ENCODE data around the gene MOSPD3. TPM values are rescaled to one million over a fixed set of nuclear protein-coding genes. Genes with fewer than 3 reads are reported as not detected.
A peak's percentile ranks its signal among the peaks of the same experiment; 100 is the strongest.

The MOSPD3 gene
- total RNA-seq, 2 donors from 2014 or later, result 12.6 to 13.4 TPM

DNA sequence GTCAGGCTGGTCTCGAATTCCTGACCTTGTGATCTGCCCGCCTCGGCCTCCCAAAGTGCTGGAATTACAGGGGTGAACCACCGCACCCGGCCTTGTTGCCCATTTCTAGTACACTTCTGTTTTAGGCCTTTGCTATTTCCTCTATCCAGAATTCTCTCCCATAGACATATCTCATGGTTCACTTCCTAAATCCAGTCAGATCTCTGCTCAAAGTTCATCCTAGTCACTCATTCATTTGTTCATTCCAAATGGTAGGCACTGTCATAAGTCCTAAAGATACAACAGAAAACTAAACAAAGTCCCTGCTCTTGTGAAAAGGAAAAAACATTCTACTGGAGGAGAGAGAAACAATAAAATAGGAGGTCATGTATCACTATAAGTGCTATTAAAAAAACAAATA is 2.4 kb upstream of the MOSPD3 start:
- H3K4me3 Mint-ChIP-seq, result peak overlapping the region in 1 of 2 donors; percentile 0

DNA sequence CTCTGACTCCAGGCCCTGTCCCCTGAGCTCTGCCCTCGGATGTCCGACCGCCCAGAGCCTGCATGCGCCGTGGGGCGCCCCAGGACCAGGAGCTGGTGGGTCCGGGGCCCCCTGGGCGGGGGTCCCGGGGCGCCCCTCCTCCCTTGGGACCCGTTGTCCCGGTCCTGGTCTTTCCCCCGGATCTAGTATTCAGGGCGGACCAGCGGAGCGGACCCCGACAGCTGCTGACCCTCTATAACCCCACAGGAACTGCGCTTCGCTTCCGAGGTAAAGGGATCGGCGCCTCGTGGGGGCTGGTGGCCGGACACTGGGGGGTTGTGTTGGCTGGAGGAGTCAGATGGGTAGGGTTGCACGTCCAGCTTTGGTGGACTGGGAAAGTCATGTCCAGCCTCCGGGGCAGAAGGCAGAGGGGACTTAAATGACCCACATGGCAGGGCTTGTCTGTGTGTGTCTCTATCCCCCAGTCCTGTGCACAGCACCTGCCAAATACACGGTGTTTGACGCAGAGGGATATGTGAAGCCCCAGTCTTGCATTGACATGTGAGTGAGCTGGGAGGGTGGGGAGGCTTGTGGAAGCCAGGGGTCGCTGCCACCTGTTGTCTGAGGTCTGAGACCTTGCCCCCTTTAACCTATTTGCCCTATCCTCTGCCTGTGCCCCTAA is 520 bp downstream of the MOSPD3 start:
- Mint-ChIP-seq H3K4me3 (peak overlapping the region; percentile 97 to 99), H3K9me3 (no peaks in the 10 kb centered on the region), H3K36me3 (ENCODE audit: insufficient read depth in 2 of 2) (no peaks in the 10 kb centered on the region), H3K27ac (no peak overlapping the region), H3K4me1 (ENCODE audit: low read depth) (peaks cover 19% of the 10 kb centered on the region), H3K27me3 (ENCODE audit: low read depth) (no peaks in the 10 kb centered on the region)
- ATAC-seq (replicated peaks in 1 of 2), result peak in 1 of 2 donors; percentile 3
- DNase-seq, result peak in 1 of 2 donors; percentile 24

More for the DNA sequence above, 2.4 kb upstream of the MOSPD3 start:
- H3K27ac Mint-ChIP-seq, result no peak overlapping the region
- H3K36me3 Mint-ChIP-seq (ENCODE audit: insufficient read depth in 2 of 2), result no peaks in the 10 kb centered on the region
- H3K27me3 Mint-ChIP-seq (ENCODE audit: low read depth), result no peaks in the 10 kb centered on the region
- no peaks in the 10 kb centered on the region for H3K9me3 Mint-ChIP-seq
- DNase-seq (no peak), ATAC-seq (replicated peaks in 1 of 2) (no peak)
- peaks cover 27% of the 10 kb centered on the region for H3K4me1 Mint-ChIP-seq (ENCODE audit: low read depth)

DNA sequence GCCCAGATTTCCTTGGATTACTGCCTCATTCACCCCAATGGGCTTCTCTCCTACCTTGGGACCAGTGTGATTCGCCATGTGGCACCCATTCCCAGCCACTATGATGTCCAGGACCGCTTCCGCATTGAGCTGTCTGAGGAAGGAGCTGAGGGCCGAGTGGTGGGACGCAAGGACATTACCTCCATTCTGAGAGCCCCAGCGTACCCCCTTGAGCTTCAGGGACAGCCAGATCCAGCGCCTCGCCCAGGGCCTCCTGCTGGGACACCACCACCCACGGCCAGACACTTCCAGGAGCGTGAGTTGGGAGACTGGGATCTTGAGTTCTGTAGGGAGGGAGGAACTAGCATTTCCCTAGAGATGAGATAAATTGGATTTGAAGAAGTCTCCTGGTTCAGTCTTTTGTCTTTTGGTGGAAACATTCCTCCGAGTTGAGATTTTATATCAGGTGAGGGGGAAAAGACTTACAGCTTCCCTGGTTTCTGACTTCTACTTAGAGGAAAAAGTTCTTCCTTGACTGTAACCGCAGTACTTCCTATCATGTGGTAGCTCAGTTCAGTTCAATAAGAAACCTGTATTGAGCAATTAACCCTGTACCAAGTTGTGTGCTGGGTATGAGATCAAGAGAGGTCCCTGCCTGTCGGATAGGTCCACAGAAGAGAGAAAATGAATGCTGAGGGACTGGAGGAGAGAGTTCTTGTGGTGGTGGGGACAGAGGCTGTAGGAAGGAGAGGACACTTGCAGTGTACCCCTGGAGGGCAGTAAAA is 1.3 kb downstream of the MOSPD3 start:
- H3K9me3 Mint-ChIP-seq, result no peaks in the 10 kb centered on the region
- H3K4me1 Mint-ChIP-seq (ENCODE audit: low read depth), result peaks cover 19% of the 10 kb centered on the region
- no peaks in the 10 kb centered on the region for H3K36me3 Mint-ChIP-seq (ENCODE audit: insufficient read depth in 2 of 2)
- no peaks in the 10 kb centered on the region for H3K27me3 Mint-ChIP-seq (ENCODE audit: low read depth)
- DNase-seq, result no peak
- H3K4me3 Mint-ChIP-seq, result peak overlapping the region; percentile 97 to 99
- no peak for ATAC-seq (replicated peaks in 1 of 2)
- no peak overlapping the region for H3K27ac Mint-ChIP-seq

DNA sequence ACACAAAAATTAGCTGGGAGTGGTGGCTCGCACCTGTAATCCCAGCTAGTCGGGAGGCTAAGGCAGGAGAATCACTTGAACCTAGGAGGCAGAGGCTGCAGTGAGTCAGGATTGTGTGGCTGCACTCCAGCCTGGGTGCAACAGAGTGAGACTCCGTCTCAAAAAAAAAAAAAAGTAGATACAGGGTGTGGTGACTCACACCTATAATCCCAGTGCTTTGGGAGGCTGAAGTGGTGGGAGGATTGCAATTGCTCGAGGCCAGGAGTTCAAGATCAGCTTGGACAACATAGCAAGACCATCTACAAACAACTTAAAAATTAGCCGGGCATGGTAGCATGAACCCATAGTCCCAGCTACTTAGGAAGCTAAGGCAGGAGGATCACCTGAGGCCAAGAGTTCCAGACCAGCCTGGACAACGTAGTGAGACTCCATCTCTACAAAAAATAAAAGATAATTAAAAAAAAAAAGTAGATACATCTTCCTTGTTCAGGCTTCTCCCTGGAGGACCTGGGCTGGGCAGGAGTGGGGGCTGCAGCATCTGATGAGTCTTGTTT is 2.0 kb downstream of the MOSPD3 start:
- no peak overlapping the region for H3K27ac Mint-ChIP-seq
- peaks cover 19% of the 10 kb centered on the region for H3K4me1 Mint-ChIP-seq (ENCODE audit: low read depth)
- H3K4me3 Mint-ChIP-seq, result peak overlapping the region in 1 of 2 donors; percentile 99
- ATAC-seq (replicated peaks in 1 of 2) (no peak), DNase-seq (no peak)
- no peaks in the 10 kb centered on the region for H3K9me3 Mint-ChIP-seq
- no peaks in the 10 kb centered on the region for H3K27me3 Mint-ChIP-seq (ENCODE audit: low read depth)
- no peaks in the 10 kb centered on the region for H3K36me3 Mint-ChIP-seq (ENCODE audit: insufficient read depth in 2 of 2)

DNA sequence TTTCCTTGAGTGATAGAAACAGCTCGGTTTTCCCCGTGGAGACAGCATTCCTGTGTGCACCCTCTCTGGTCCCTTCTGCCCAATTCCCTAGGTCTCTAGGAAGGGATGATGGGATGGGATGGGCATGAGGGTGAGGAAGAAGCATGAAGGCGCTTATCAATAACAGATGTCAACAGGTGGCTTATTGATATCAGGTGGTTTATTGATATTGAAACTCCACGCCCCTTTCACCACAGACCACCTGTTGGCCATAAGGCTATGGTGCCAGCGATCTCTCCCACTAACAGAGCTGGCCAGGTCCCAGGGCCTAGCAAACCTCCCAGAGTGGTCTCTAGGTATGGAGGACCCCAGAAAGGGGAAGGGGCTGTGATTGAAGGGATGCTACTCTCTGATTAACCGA is 7.9 kb downstream of the MOSPD3 start:
- no peak overlapping the region for H3K4me3 Mint-ChIP-seq
- no peaks in the 10 kb centered on the region for H3K36me3 Mint-ChIP-seq (ENCODE audit: insufficient read depth in 2 of 2)
- no peaks in the 10 kb centered on the region for H3K9me3 Mint-ChIP-seq
- H3K27ac Mint-ChIP-seq, result no peak overlapping the region
- H3K27me3 Mint-ChIP-seq (ENCODE audit: low read depth), result no peaks in the 10 kb centered on the region
- DNase-seq, result no peak
- no peaks in the 10 kb centered on the region for H3K4me1 Mint-ChIP-seq (ENCODE audit: low read depth)
- ATAC-seq (replicated peaks in 1 of 2), result no peak

DNA sequence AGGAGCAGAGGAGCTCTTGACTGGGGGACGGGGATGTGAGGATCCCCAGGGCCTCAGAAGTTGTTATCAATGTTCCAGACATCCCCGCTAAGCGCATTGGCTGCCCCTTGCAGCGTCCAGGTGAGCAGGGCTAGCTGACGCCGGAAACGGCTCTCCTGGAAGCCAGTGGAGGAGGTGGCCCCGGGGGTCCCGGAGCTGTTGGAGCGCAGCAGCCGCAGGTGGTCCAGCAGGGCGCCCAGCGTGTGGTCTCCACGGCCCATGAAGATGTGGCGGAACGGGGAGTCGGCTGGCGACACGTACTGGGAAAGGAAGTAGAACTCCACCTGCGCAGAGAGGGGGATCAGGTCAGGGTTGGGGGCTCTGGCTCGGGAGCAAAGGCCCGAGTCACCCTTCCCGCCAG is 8.5 kb downstream of the MOSPD3 start:
- Mint-ChIP-seq H3K27me3 (ENCODE audit: low read depth) (no peaks in the 10 kb centered on the region), H3K4me3 (no peak overlapping the region), H3K9me3 (no peaks in the 10 kb centered on the region), H3K36me3 (ENCODE audit: insufficient read depth in 2 of 2) (no peaks in the 10 kb centered on the region), H3K27ac (no peak overlapping the region), H3K4me1 (ENCODE audit: low read depth) (peaks cover 2% of the 10 kb centered on the region)
- ATAC-seq (replicated peaks in 1 of 2), result no peak
- no peak for DNase-seq

DNA sequence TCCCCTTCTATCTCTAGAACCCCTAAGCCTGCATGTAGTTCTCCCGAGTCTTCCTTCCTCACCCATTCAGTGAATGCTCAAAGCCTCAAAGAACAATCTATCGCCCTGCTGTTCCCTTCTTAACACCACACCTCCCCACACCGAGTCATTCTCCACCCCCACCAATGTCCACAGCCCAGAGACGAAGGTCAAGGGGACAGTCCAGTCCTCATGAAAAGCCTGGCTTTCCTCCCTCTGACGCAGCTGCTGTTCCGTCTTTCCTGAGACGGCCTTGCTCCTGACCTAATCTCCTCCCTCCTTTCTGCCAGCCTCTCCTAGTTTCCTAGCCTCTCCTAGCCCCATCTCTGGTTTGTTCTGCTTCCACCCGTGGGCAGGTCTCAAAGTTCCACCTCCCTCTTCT is 9.2 kb downstream of the MOSPD3 start:
- H3K9me3 Mint-ChIP-seq, result no peaks in the 10 kb centered on the region
- no peak for ATAC-seq (replicated peaks in 1 of 2)
- no peak overlapping the region for H3K27ac Mint-ChIP-seq
- no peaks in the 10 kb centered on the region for H3K36me3 Mint-ChIP-seq (ENCODE audit: insufficient read depth in 2 of 2)
- H3K27me3 Mint-ChIP-seq (ENCODE audit: low read depth), result no peaks in the 10 kb centered on the region
- H3K4me1 Mint-ChIP-seq (ENCODE audit: low read depth), result peaks cover 5% of the 10 kb centered on the region
- H3K4me3 Mint-ChIP-seq, result no peak overlapping the region
- no peak for DNase-seq

DNA sequence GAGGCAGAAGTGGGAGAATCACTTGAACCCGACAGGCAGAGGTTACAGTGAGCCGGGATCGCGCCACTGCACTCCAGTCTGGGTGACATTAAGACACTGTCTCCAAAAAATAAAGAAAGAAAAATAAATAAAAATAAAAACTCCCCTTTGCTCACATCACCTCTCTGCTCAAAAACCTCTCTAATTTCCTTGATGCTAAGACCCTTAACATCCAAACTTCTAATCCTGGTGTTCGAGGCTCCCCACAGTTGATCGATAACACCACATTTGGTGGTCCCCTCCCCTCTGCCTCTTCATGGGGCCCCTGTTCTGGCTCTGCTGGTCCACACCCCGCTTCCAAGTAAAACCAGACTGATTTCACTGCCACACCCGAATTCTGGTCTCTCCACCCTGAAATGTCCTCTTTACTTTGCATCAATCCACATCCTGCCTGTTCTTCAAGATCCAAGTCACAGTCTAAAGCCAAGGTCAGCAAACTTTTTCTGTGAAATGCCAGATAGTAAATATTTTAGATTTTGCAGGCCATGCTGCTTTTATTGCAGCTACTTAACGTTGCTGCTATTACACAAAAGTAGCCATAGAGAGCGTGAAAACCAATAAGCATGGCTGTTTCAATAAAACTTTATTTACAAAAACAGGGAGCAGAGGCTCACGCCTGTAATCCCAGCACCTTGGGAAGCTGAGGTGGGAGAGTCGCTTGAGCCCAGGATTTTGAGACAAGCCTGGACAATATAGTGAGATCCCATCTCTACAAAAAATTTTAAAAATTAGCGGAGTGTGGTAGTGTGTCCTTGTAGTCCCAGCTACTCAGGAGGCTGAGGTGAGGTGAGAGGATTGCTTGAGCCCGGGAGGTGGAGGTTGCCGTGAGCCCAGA is 11.8 kb downstream of the MOSPD3 start:
- Mint-ChIP-seq H3K4me3 (no peak overlapping the region), H3K27me3 (ENCODE audit: low read depth) (no peaks in the 10 kb centered on the region)
- no peak for ATAC-seq (replicated peaks in 1 of 2)

DNA sequence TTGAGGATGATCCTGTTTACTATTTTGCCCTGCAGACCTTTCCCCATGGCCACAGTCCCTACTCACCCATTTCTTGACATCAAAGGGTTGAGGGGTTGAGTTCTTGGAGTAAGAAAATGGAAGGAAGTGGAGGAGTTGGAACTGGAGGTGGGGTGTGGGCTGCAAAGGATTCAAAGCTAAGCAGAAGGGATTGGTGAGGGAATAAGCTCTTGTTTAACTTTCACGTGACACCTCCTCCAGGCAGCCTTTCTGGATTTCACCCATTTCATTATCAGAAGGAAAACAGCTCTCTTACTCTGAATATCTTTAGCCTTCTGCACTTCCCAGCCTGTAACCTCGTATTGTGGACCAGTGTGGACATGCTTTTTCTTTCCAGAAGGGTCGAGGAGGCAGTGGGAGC is 13.7 kb downstream of the MOSPD3 start:
- peaks cover 5% of the 10 kb centered on the region for H3K4me1 Mint-ChIP-seq (ENCODE audit: low read depth)
- DNase-seq (no peak), ATAC-seq (replicated peaks in 1 of 2) (no peak)
- H3K4me3 Mint-ChIP-seq, result peak overlapping the region; percentile 82 to 84
- H3K36me3 Mint-ChIP-seq (ENCODE audit: insufficient read depth in 2 of 2), result no peaks in the 10 kb centered on the region
- H3K27ac Mint-ChIP-seq, result no peak overlapping the region
- no peaks in the 10 kb centered on the region for H3K9me3 Mint-ChIP-seq
- no peaks in the 10 kb centered on the region for H3K27me3 Mint-ChIP-seq (ENCODE audit: low read depth)

More for the DNA sequence above, 11.8 kb downstream of the MOSPD3 start:
- H3K36me3 Mint-ChIP-seq (ENCODE audit: insufficient read depth in 2 of 2), result no peaks in the 10 kb centered on the region
- no peak overlapping the region for H3K27ac Mint-ChIP-seq
- H3K9me3 Mint-ChIP-seq, result no peaks in the 10 kb centered on the region
- DNase-seq, result no peak
- H3K4me1 Mint-ChIP-seq (ENCODE audit: low read depth), result peaks cover 5% of the 10 kb centered on the region

DNA sequence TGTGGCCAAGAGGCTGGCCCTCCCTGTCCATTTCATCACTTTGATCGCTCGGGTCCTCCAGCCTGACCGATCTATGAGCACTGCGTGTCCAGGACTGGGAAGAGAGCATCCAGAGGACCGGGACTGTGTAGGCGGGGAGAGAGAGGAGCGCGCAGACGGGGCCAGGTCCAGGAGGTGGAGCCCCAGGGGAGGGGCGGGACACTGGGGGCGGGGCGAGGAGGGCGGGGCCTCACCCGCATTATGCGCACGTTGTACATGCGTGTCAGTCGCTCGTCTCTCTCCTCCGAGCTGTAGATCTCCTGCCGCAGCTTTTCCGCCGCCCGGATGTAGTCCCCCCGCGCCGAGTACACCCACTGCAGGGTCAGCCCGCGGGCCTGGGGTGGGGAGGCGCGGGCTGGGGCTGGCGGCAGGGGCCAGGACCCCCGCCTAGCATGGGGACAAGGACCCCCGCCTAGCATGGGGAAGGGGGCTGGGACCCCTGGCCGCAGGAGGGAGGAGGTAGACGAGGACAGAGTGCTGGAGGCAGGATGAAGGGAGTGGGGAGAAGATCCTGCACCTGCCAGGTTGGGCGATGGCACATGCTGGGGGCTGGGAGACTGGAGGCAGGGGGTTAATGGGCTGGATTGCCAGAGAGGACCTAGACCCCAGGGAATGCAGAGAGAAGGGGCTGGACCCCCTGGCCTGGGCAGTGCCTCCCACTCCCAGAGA is 14.3 kb downstream of the MOSPD3 start:
- peak; percentile 98 for ATAC-seq (replicated peaks in 1 of 2)
- Mint-ChIP-seq H3K4me1 (ENCODE audit: low read depth) (peaks cover 5% of the 10 kb centered on the region), H3K27me3 (ENCODE audit: low read depth) (no peaks in the 10 kb centered on the region)

DNA sequence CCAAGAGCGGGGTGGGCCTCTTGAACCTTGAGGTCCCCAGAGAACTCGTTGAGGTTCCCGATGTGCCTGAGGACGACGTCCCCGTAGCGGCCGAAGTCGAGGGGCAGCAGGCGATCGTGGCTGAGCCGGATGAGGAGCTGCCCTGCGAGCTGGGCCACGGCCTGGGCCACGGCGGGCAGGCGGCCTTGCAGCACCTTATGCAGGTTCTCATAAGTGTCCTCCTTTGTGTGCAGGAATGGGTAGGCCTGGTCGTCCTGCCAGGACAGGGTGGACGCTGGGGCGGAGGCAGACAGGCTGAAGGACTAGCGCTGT is 14.9 kb downstream of the MOSPD3 start:
- ATAC-seq (replicated peaks in 1 of 2) (no peak), DNase-seq (no peak)
- H3K36me3 Mint-ChIP-seq (ENCODE audit: insufficient read depth in 2 of 2), result no peaks in the 10 kb centered on the region
- peak overlapping the region; percentile 82 to 84 for H3K4me3 Mint-ChIP-seq
- no peaks in the 10 kb centered on the region for H3K27me3 Mint-ChIP-seq (ENCODE audit: low read depth)
- peaks cover 5% of the 10 kb centered on the region for H3K4me1 Mint-ChIP-seq (ENCODE audit: low read depth)
- no peaks in the 10 kb centered on the region for H3K9me3 Mint-ChIP-seq
- no peak overlapping the region for H3K27ac Mint-ChIP-seq

More for the DNA sequence above, 14.3 kb downstream of the MOSPD3 start:
- Mint-ChIP-seq H3K9me3 (no peaks in the 10 kb centered on the region), H3K4me3 (peak overlapping the region; percentile 82 to 84), H3K36me3 (ENCODE audit: insufficient read depth in 2 of 2) (no peaks in the 10 kb centered on the region), H3K27ac (no peak overlapping the region)
- DNase-seq, result peak; percentile 82 to 86

DNA sequence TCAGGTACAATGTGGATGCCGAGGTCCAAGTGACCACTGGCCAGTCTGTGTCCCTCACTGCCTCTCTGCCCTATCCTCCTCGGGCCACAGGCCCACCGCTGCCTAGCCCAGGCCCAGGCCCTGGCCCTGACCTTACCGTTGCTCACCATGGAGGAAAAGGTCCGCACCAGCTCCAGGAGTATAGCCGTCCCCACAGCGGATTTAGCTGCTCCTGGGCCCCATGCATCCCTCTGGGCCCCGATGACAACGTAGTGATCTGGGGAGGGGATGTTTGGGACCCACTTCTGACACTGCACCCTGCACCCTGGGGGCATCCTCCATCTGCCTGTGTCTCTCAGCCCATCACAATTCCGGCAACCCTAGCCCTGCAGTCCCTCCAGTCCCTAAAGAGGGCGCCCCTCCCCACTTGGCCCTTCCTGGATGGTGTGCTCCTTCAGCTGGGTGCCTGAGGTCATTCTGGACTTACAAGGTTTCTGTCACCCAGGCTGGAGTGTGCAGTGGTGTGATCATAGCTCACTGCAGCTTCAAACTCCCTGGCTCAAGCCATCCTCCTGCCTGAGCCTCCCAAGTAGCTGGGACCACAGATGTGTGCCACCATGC is 16.9 kb downstream of the MOSPD3 start:
- H3K9me3 Mint-ChIP-seq, result no peaks in the 10 kb centered on the region
- no peak overlapping the region for H3K27ac Mint-ChIP-seq
- DNase-seq (peak; percentile 43 to 52), ATAC-seq (replicated peaks in 1 of 2) (no peak)
- H3K4me1 Mint-ChIP-seq (ENCODE audit: low read depth), result peaks cover 19% of the 10 kb centered on the region
- H3K27me3 Mint-ChIP-seq (ENCODE audit: low read depth), result no peaks in the 10 kb centered on the region
- no peaks in the 10 kb centered on the region for H3K36me3 Mint-ChIP-seq (ENCODE audit: insufficient read depth in 2 of 2)
- H3K4me3 Mint-ChIP-seq, result no peak overlapping the region

All from activated T-cell treated with anti-CD3 and anti-CD28 coated beads, Interleukin-2, amount 50 U/mL, for 72 hours (primary cell).